SK-N-MC (cell line): ENCODE measurements around the gene SCML1.

Experiments used
- DNase-seq: peaks from one replicate; pipeline ENCODE4 v3.0.0-alpha.2; 2011; ENCODE audit warnings: low read depth, low spot score
- H3K27ac ChIP-seq: fragments of 200-600 bp; sonication (generic); 2 replicates; pipeline ENCODE4 v1.5.1; 2016; ENCODE audit warnings: mixed run types
- H3K36me3 ChIP-seq: fragments of 200-600 bp; sonication (generic); 2 replicates; pipeline ENCODE4 v1.6.1; 2017; ENCODE audit warnings: antibody characterized with exemption, low read length, mixed read lengths; ENCODE audit not compliant: insufficient read depth
- H3K4me3 ChIP-seq: fragments of 200-600 bp; sonication (generic); 2 replicates; pipeline ENCODE4 v1.5.1; 2016
- H3K9ac ChIP-seq: fragments of 200-600 bp; sonication (generic); 2 replicates; pipeline ENCODE4 v1.8.0; 2017; ENCODE audit warnings: mixed run types, mixed read lengths; ENCODE audit not compliant: insufficient read length
- H3K9me3 ChIP-seq: fragments of 200-600 bp; sonication (generic); 2 replicates; pipeline ENCODE4 v1.6.1; 2017; ENCODE audit warnings: low read depth, mild to moderate bottlenecking, antibody characterized with exemption, low read length, moderate library complexity, mixed read lengths
- EZH2 ChIP-seq: fragments of 200-600 bp; sonication (generic); IDR thresholded peaks from one replicate; pipeline ENCODE4 v1.6.1; 2017; ENCODE audit warnings: antibody characterized with exemption
- FOXP2 ChIP-seq: optimal IDR thresholded peaks from 2 replicates; pipeline ENCODE3; 2011; ENCODE audit warnings: mild to moderate bottlenecking, moderate library complexity; ENCODE audit not compliant: insufficient read depth; ENCODE audit errors: extremely low read length, control extremely low read depth
- POLR2AphosphoS5 ChIP-seq: IDR thresholded peaks from 2 replicates; pipeline ENCODE4 v1.6.1; 2012; ENCODE audit warnings: mild to moderate bottlenecking, low read depth, low read length, borderline replicate concordance

Gene SCML1

GRCh38 chrX:17803449-17803848 lies 66.2 kb downstream of the SCML1 start:
- Histone ChIP-seq H3K9ac (no peak overlapping the region), H3K36me3 (no peaks in the 10 kb centered on the region), H3K9me3 (no peaks in the 10 kb centered on the region), H3K4me3 (no peak overlapping the region), H3K27ac (no peak overlapping the region)
- TF ChIP-seq FOXP2 (no peak), EZH2 (no peak), POLR2AphosphoS5 (no peak)
- no peak for DNase-seq
